Kidney tubule cell (primary cell): ENCODE data around the gene SPOUT1.

Experiments used
- DNase-seq: peaks from one replicate; pipeline ENCODE4 v3.0.0-alpha.2; 2018; ENCODE audit warnings: low spot score

Gene SPOUT1

GRCh38 chr9:128771745-128772519 lies 57.7 kb downstream of the SPOUT1 start, which contains the start of gene ZER1:
TSS of gene ZER1 (minus strand) at chr9:128771927. CDS start at chr9:128755565, 16,362 bp downstream.
- DNase-seq, result peak; percentile 91

DNA sequence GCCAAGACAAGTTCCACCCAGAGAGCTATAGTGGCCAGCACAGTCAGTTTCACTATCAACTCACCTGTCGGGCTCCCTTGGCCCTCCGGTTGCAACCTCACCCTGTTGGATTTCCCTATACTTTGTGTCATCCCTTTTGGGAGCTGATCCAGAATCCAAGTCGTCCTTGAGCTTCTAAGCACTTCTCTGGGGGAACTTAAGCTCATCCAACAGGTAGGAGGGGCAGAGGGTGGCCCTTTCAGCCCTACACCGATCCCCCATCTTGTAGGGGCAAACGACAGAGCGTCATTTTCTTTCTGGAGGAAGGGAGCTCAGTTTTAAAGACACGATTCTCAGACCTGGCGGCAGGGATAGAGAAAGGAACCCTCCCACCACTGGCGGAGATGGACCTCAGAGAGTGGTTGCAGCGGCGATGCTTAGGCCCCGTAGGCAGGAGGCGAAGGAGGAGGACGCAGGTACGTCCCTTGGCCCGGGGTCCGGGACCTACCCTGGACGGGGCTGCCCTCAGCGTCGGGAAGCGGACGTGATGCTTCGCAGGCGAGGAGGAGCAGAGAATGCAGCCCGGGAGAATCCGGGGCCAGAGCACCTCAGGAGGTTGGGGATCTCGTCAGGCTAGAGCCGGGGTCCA lies 58.4 kb downstream of the SPOUT1 start:
- peak; percentile 23 for DNase-seq

- DNase-seq, result no peak
Measured at GRCh38 chr9:128770286-128771030, 59.1 kb downstream of the SPOUT1 start.
